ENCODE measurements around the gene TPMT.
A peak's percentile ranks its signal among the peaks of the same experiment; 100 is the strongest.
"Not testable (repeated sequence)": the region's sequence is repeated elsewhere in the genome, so short reads cannot be mapped to it uniquely, and the experiment has no call there.

Gene TPMT

DNA sequence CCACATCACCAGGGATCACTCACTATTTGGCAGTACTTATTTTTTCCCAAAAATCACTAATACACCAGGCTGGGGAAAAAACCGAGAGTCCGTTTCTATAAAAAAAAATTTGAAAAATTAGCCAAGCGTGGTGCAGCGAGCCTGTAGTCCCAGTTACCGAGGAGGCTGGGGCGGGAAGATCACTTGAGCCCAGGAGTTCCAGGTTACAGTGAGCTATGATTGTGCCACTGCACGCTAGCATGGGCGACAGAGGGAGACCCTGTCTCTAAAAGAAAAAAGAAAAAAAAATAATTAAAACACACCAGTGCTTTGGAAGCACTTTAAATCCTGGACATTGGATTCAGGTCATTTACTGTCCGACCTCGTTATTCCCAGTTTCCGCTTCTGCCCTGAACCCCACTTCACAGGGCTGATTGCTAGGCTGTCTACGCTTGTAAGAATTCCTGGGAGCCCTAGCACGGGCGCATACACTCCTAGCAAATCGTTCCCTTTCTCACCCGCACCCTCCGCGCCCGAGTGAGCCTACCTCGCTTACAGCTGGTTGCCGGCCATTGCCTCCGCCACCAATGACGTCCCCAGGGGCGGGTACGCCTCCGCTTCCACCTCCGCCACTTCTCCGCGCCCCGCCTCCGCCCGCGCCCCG is at the start of gene TPMT:
TSS of gene TPMT (minus strand) at position 571 of the 643 bp plus-strand sequence. CDS start 5,950 bp downstream, outside the sequence.
- peak; percentile 43 for DNase-seq

GRCh38 chr6:18203786-18204185 is 48.9 kb upstream of the TPMT start:
- no peak for DNase-seq

DNA sequence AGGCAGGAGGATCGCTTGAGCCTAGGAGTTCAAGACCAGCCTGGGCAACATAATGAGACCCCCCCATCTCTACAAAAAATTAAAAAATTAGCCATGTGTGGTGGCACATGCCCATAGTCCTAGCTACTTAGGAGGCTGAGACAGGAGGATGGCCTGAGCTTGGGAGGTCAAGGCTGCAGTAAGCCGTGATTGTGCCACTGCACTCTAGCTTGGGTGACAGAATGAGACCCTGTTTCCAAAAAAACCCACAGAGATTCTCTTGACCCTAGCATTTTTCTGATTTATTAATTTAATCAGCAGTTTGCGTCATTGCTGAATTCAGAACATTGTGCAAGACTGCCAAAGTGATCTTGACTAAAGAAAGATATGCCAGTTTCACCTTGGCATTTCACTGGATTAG is 37.1 kb upstream of the TPMT start:
- no peak for DNase-seq

DNA sequence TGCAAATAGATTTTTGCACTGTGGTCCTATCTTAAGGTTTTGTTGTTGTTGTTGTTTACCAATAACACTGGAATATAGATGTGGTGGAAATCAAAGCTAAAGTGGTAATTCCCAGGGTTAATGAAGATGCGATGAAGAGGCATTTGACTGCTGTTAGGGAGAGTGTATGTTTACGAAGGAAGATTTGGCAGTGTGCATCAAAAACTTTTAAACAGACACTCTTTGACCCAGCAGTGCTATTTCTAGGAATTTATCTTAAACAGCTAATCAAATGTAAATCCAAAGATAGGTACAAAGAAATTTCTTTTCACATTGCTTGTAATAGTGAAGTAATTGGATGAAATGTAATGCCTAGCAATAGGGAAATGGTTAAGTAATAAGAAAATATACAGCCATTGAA is 34.3 kb upstream of the TPMT start:
- DNase-seq = no peak

DNA sequence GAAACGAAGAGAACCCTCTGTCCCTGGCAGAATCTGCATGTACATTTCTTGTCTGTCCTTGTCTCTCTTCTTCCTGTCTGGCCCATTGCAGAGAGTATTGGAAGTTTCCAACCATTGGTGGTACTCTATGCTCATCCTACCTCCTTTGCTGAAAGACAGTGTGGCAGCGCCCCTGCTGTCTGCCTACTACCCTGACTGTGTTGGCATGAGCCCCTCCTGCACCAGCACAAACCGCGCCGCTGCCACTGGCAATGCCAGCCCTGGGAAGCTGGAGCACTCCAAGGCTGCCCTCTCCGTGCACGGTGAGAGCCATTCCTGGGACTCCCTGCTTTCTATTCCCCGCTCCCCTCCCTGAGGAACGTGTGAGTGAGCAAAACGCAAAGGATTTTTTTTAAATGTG is 32.8 kb upstream of the TPMT start:
- DNase-seq = no peak

GRCh38 chr6:18186540-18187250 is 31.8 kb upstream of the TPMT start:
- no peak for DNase-seq

DNA sequence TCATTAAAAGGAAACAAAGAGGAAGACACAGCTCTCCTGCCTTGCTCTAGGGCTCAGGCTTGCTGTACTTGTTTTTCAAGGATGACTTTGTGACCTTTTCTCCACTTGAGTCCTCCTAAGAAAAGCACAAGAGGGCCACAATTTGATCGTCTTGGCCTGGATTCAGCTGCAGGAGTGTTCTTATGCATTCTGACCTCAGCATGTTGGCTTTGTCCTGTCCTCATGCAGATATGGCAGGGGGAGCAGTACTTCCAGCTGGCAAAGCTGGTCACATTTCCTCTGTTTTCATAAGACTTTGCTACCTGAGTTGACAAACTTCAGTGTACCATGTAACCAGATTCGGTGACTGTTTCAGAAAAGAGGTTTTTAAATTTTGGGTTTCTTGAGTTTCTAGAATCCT is 31.2 kb upstream of the TPMT start:
- DNase-seq = no peak

GRCh38 chr6:18185624-18186023 is 30.7 kb upstream of the TPMT start:
- DNase-seq = no peak

DNA sequence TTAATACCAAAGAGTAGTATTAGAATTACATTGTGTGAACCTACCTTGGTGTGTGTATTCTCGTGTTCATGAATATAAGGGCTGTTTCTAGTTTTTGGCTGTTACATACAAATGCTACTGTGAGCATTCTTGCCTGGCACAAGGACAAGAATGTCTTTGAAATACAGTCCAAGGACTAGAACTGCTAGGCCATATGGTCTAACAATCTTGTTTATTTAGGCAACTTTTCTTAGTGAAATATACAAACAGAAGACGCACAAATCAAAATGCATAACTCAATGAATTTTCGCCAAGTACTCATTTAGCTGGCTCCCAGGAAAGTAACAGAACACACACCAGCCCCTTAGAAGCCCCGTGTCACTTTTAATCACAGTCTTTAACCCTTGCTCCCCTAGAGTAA is 28.9 kb upstream of the TPMT start:
- no peak for DNase-seq

DNA sequence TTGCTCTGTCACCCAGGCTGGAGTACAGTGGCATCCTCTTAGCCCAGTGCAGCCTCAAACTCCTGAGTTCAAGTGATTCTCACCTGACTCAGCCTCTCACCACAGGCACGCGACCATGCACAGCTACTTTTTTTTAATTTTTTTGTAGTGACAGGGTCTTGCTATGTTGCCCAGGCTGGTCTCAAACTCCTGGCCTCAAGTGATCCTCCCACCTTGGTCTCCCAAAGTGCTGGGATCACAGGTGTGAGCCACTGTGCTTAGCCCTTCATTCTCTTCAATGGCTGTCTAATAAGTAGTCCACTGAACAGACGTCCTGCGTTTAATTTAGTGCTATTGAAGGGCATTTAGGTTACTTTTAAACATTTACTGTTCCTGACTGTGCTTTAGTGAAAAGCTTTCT is 27.7 kb upstream of the TPMT start:
- DNase-seq = no peak

DNA sequence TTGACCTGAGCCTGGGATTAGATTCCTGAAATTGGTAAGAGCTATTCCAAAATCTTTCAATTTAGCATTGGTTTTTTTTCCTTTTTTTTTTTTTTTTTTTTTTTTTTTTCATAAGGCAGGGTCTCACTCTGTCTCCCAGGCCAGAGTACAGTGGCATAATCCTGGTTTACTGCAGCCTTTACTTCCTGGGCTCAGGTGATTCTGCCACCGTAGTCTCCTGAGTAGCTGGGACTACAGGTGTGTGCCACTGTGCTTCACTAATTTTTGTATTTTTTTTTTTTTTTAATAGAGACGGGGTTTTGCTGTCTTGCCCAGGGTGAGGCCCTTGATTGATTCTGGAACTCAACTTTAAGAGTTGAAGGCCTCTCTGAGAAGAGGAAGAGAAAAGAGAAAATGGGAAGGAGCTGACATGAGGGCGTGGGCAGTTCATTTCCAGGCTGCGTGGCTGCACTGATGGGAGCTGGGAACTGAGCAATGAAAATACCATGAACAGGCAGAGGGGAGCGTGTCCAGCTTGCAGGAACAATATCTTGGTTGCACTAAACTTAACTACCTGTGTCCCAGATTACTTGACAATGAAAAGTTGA is 25.0 kb upstream of the TPMT start:
- DNase-seq = no peak

DNA sequence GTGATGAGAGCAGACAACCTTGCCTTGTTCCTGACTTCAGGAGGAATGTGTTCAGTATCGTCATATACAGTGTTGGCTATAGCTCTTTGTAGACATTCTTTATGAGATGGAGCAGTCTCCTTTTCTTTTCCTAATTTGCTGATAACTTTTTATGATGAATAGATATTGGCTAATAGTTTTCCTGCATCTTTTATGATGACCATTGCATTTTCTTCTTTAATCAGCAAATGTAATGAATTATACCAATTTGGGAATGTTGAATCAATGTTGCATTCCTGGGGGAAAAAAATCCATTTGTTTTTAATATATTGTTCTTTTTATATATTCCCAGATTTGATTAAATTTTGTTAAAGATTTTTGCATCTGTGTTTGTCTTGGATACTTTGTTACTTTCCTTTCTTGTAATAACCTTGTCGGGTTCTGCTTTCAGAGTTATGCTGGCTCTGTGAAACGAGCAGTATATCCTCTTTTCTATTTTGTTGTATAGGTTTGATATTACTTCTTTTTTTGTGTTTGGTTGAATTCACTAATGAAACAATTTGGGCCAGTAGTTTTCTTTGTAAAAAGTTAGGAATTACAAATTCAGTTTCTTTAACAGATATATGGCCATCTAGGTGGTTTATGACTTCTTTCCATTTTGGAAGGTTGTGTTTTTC is 24.2 kb upstream of the TPMT start:
- DNase-seq = no peak

DNA sequence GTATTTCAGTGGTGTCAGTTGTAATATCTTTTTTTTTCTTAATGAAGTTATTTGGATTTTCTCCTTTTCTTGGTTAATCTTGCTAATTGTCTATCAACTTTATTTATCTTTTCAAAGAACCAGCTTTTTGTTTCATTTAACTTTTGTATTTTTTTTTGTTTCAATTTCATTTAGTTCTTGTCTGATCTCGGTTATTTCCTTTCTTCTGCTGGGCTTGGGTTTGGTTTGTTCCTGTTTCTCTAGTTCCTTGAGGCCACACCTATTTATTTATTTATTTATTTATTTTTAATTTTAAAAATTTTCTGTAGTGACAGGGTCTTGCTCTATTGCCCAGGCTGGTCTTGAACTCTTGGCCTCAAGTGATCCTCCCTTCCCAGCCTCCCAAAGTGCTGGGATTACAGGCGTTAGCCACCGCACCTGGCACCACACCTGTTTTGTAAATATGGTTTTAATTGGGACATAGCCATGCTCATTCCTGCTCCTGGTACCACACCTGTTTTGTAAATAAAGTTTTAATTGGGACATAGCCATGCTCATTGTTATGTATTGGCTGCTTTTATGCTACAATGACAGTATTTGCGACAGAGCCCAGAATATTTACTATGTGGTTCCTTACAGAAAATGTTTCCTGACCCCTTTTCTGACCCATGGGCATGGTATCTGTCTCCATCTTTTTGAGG is 22.5 kb upstream of the TPMT start:
- no peak for DNase-seq

- DNase-seq = not testable (repeated sequence)
These were observed 21.3 kb upstream of the TPMT start for GRCh38 chr6:18176198-18176597.

GRCh38 chr6:18171871-18172270 is 17.0 kb upstream of the TPMT start:
- no peak for DNase-seq

DNA sequence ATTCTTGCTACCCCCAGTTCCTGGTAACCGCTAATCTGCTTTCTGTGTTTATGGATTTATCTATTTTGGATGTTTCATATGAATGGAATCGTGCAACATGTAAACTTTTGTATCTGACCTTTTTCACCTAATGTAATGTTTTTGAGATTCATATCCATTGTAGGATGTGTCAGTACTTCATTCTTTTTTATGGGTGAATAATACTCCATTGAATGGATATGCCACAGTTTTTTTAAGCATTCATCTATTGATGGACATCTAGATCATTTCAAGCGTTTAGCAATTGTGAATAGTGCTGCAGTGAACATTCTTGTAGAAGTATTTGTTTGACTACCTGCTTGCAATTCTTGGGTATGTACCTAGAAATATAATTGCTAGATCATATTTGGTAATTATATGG is 13.4 kb upstream of the TPMT start:
- DNase-seq = no peak

- DNase-seq = no peak
These were observed 11.6 kb upstream of the TPMT start for GRCh38 chr6:18166312-18167036.

DNA sequence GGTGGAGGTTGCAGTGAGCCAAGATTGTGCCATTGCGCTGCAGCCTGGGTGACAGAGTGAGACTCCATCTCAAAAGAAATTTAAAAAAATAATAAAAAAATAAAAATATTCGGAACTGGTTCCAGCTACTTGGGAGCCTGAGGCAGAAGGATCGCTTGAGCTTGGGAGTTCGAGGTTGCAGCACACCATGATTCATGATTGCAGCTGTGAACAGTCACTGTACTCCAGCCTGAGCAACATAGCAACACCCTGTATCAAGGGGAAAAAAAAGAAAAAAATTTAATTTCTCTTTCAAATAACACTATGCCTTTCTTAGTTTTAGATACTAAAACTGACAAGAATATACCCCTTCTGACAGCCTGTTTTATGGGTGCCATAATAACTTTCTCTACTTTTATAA is 10.9 kb upstream of the TPMT start:
- DNase-seq = no peak

DNA sequence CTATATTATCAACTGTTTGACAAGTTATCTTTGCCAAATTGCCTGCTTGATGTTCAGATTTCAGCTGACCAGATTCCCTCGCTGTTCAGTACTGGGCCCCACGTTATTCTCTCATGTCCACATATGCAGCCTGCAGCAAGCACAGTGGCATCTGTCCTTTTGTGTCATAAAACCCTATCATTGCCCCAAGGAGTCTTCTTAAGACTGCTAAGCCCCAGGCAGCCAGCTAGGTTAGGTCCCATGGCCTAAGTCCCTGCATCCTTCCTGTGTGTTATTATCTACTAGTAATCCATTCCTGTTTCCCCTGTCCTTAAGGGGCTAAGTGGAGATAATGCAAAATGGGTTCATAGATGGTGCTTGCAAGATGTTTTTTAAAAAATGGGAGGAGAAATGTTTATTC is 7.5 kb upstream of the TPMT start:
- no peak for DNase-seq

DNA sequence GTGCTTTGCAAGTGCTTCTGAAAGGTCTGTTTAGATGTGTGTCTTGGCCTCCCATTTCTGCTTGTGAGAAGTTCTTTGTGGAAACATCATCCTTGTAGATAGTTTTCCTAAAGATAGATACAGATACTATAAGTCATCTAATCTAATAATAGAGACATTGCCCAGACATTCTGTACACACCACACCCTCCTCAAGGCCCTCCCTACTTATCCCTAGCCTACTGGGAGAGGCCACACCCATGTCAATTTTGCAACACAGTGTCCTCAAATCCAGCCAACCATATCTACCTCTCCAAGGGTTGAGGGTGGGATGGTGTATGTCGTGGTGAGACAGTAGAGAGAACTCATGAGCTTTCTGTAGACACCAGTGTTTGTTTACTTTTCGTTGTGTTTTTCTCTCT is 6.6 kb upstream of the TPMT start:
- DNase-seq = no peak

- no peak for DNase-seq
These were observed 6.0 kb upstream of the TPMT start for GRCh38 chr6:18160911-18161310.

DNA sequence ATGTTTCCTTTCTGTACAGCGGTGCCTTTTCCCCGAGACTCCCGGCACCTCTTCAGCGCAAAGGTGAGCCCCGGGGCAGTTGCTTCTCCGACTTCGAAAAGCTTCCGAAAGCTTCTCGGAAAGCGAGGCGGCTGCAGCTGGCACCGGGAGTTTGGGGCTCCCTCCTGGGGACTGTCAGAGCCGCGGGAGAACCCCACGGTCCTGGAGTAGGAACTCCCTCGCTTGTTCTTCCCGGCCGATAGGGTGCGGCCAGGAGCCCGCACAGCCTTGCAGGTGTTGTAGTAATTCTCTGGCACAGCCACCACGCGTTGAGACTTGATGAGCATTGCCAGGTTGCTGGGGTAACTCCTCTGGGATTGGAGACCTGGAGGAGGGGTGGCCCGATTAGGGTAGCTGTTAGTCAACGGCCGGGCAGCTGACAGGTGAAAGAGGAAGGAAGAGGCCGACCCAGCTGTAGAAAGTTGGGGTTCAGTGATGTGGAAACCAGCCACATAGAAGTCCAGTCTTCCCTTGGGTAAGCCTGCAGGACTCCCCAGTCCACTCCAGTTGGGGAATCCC is 1.1 kb upstream of the TPMT start:
- peak; percentile 66 for DNase-seq

All from femur (tissue), 1 donor.